Measurements from ENCODE around the gene NUB1. TPM values are rescaled to one million over a fixed set of nuclear protein-coding genes. Genes with fewer than 3 reads are reported as not detected.

NUB1 gene
- total RNA-seq, 1 donor from 2014 or later, result 61.7 TPM

DNA sequence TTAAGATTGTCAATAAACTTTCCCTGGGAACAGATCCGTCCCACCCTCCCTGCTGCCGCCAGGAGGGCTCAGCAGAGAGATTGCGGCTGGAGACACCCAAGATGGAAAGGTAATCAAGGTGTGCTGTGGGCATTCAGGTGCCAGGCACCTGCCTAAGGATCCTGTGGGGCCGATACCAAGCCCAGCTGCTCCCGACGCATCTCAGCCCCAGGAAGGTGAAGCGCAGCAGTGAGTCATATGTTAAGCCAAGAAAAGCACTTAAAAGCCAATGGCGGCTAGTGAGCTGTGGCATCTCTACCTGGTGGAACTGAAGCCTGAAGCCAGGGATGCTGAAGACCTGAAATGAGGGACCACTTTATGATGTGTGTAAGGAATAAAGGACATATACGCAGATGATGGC is 62.2 kb downstream of the NUB1 start:
- H3K9me3 ChIP-seq (ENCODE audit: low read depth), result no peaks in the 10 kb centered on the region
- no peaks in the 10 kb centered on the region for H3K79me2 ChIP-seq (ENCODE audit: low read depth)
- H3K27me3 ChIP-seq, result peaks cover 13% of the 10 kb centered on the region
- H4K20me1 ChIP-seq (ENCODE audit: low read depth), result peaks cover 15% of the 10 kb centered on the region
- H3K9ac ChIP-seq, result no peak overlapping the region
- peaks cover 16% of the 10 kb centered on the region for H3F3A ChIP-seq (ENCODE audit: low read depth)
- H3K27me3 Mint-ChIP-seq (ENCODE audit: insufficient read depth, low read depth), result peaks cover 15% of the 10 kb centered on the region
- H2AFZ ChIP-seq (replicated peaks), result no peak overlapping the region
- peaks cover 26% of the 10 kb centered on the region for H3K4me1 Mint-ChIP-seq
- H3K27ac Mint-ChIP-seq, result no peak overlapping the region
- H3K4me3 ChIP-seq, result no peak overlapping the region
- H3K4me2 ChIP-seq, result no peak overlapping the region
- H3K9me3 Mint-ChIP-seq, result no peaks in the 10 kb centered on the region
- DNase-seq (ENCODE audit: low spot score), result no peak
- TF ChIP-seq, protein P1, sequence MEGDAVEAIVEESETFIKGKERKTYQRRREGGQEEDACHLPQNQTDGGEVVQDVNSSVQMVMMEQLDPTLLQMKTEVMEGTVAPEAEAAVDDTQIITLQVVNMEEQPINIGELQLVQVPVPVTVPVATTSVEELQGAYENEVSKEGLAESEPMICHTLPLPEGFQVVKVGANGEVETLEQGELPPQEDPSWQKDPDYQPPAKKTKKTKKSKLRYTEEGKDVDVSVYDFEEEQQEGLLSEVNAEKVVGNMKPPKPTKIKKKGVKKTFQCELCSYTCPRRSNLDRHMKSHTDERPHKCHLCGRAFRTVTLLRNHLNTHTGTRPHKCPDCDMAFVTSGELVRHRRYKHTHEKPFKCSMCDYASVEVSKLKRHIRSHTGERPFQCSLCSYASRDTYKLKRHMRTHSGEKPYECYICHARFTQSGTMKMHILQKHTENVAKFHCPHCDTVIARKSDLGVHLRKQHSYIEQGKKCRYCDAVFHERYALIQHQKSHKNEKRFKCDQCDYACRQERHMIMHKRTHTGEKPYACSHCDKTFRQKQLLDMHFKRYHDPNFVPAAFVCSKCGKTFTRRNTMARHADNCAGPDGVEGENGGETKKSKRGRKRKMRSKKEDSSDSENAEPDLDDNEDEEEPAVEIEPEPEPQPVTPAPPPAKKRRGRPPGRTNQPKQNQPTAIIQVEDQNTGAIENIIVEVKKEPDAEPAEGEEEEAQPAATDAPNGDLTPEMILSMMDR (IDR thresholded peaks at IDR 0.05), result no peak
- TF ChIP-seq EZH2phosphoT487 (IDR thresholded peaks at IDR 0.05) (no peak), EZH2 (IDR thresholded peaks at IDR 0.05) (no peak)
- no peak overlapping the region for H3K4me3 Mint-ChIP-seq
- no peaks in the 10 kb centered on the region for H3K36me3 ChIP-seq
- H3K4me1 ChIP-seq, result peaks cover 27% of the 10 kb centered on the region
- H3K36me3 Mint-ChIP-seq, result peaks cover 5% of the 10 kb centered on the region
- H3K27ac ChIP-seq, result no peak overlapping the region

DNA sequence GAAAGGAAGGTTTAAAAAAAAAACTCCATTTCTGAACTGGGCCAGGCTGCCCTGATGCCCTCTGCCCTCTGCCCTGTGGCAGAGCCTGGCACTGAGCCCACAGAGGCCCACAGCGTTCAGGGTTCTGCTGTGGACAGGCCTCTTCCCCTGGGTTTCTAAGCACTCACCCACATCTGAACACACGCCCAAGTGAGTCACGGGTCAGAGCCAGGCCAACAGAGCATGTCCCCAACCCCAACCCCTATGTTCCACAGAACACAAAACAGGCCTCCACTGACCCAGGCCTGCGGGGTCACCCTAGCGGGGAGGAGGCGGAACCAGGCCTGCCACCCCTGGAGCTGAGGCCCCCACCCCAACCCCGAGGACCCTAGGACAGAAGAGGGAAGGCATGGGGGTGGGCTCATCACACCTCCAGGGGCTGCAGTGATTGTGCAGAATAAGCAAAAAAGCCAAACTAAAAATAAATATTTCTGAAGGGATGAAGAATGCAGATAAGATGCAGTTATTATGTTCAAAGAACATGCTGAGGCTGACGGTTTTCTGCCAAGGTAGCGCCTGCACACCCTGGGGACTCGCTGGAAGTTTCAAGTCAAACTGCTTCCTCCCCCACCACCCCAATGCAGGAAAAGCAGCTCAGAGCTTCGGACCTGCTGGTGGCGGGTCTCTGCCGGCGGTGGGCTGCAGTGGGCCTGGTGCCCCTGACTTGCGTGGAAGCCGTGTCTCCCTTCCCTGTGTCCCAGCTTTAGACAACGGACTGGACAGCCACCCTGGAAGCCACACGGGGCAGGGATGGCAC is 62.8 kb downstream of the NUB1 start:
- H2AFZ ChIP-seq (replicated peaks), result no peak overlapping the region
- H3K27me3 ChIP-seq, result peaks cover 19% of the 10 kb centered on the region
- H3K36me3 Mint-ChIP-seq, result peaks cover 7% of the 10 kb centered on the region
- H3K27me3 Mint-ChIP-seq (ENCODE audit: insufficient read depth, low read depth), result peaks cover 20% of the 10 kb centered on the region
- H3K4me1 Mint-ChIP-seq, result peaks cover 28% of the 10 kb centered on the region
- TF ChIP-seq EZH2phosphoT487 (IDR thresholded peaks at IDR 0.05), result no peak
- TF ChIP-seq, protein P1 (IDR thresholded peaks at IDR 0.05), result no peak
- no peak for TF ChIP-seq EZH2 (IDR thresholded peaks at IDR 0.05)
- H3F3A ChIP-seq (ENCODE audit: low read depth), result peaks cover 17% of the 10 kb centered on the region
- no peak overlapping the region for H3K4me2 ChIP-seq
- H3K27ac ChIP-seq, result no peak overlapping the region
- H3K4me3 Mint-ChIP-seq, result no peak overlapping the region
- peaks cover 26% of the 10 kb centered on the region for H3K4me1 ChIP-seq
- H3K4me3 ChIP-seq, result no peak overlapping the region
- H3K27ac Mint-ChIP-seq, result no peak overlapping the region
- H3K9me3 Mint-ChIP-seq, result no peaks in the 10 kb centered on the region
- no peak for DNase-seq (ENCODE audit: low spot score)
- H3K9ac ChIP-seq, result no peak overlapping the region
- H3K9me3 ChIP-seq (ENCODE audit: low read depth), result no peaks in the 10 kb centered on the region
- no peaks in the 10 kb centered on the region for H3K79me2 ChIP-seq (ENCODE audit: low read depth)
- H4K20me1 ChIP-seq (ENCODE audit: low read depth), result peaks cover 15% of the 10 kb centered on the region
- no peaks in the 10 kb centered on the region for H3K36me3 ChIP-seq

DNA sequence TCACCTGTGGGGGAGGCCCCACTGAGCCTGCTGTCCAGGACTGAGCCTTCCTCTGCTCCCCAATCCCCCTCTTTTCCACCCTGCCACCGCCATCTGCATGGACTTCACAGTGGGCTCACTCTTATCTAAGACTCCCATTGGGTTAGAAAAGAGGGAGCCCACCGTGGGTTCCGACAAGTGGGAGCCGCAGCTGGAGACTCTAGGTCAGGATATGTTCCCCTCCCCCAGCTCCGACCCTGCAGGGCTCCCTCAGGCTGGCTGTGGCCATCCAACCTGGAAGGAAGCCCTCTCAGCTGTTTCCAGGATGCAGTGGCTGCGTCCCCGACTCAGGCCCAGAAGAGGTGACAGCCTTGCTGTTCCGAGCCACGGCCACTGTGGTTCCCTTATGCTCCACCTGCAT is 63.4 kb downstream of the NUB1 start:
- TF ChIP-seq EZH2 (IDR thresholded peaks at IDR 0.05) (no peak), EZH2phosphoT487 (IDR thresholded peaks at IDR 0.05) (no peak)
- TF ChIP-seq, protein P1 (IDR thresholded peaks at IDR 0.05), result no peak
- Mint-ChIP-seq H3K4me1 (peaks cover 24% of the 10 kb centered on the region), H3K36me3 (peaks cover 7% of the 10 kb centered on the region), H3K4me3 (no peak overlapping the region), H3K9me3 (no peaks in the 10 kb centered on the region), H3K27ac (no peak overlapping the region), H3K27me3 (ENCODE audit: insufficient read depth, low read depth) (peaks cover 20% of the 10 kb centered on the region)
- no peak overlapping the region for H3K4me2 ChIP-seq
- H4K20me1 ChIP-seq (ENCODE audit: low read depth), result peaks cover 15% of the 10 kb centered on the region
- no peak for DNase-seq (ENCODE audit: low spot score)
- no peak overlapping the region for H3K27ac ChIP-seq
- H3K4me1 ChIP-seq, result peaks cover 20% of the 10 kb centered on the region
- no peak overlapping the region for H3K4me3 ChIP-seq
- H3K36me3 ChIP-seq, result no peaks in the 10 kb centered on the region
- H2AFZ ChIP-seq (replicated peaks), result no peak overlapping the region
- H3K9me3 ChIP-seq (ENCODE audit: low read depth), result no peaks in the 10 kb centered on the region
- H3K27me3 ChIP-seq, result peaks cover 26% of the 10 kb centered on the region
- H3F3A ChIP-seq (ENCODE audit: low read depth), result peaks cover 17% of the 10 kb centered on the region
- H3K79me2 ChIP-seq (ENCODE audit: low read depth), result no peaks in the 10 kb centered on the region
- H3K9ac ChIP-seq, result no peak overlapping the region
